Measurements from ENCODE around the gene TRMT1.

Gene TRMT1

GRCh38 chr19:13074378-13074777 lies 42.2 kb downstream of the TRMT1 start:
- DNase-seq = peak in 1 of 56 donors; percentile 28

GRCh38 chr19:13073263-13073662 lies 43.3 kb downstream of the TRMT1 start:
- DNase-seq = no peak

GRCh38 chr19:13072188-13072908 lies 44.2 kb downstream of the TRMT1 start:
- DNase-seq = peak in 54 of 56 donors; percentile 36 to 98 (median 88)

GRCh38 chr19:13071444-13072187 lies 44.9 kb downstream of the TRMT1 start:
- DNase-seq = peak in 6 of 56 donors; percentile 38 to 84 (median 56)

GRCh38 chr19:13070425-13071140 lies 46.0 kb downstream of the TRMT1 start:
- peak in 44 of 56 donors; percentile 34 to 86 (median 64) for DNase-seq

GRCh38 chr19:13069415-13070359 lies 46.9 kb downstream of the TRMT1 start:
- peak in 9 of 56 donors; percentile 27 to 68 (median 48) for DNase-seq

- DNase-seq = peak in 40 of 56 donors; percentile 16 to 84 (median 55)
These were observed 48.3 kb downstream of the TRMT1 start for GRCh38 chr19:13068085-13068846.

- no peak for DNase-seq
These were observed 49.4 kb downstream of the TRMT1 start for GRCh38 chr19:13066933-13067807.

- no peak for DNase-seq
These were observed 50.3 kb downstream of the TRMT1 start for GRCh38 chr19:13066226-13066625.

GRCh38 chr19:13064092-13064489 lies 52.4 kb downstream of the TRMT1 start:
- DNase-seq = peak in 16 of 56 donors; percentile 10 to 63 (median 44)

GRCh38 chr19:13063461-13064091 lies 53.0 kb downstream of the TRMT1 start:
- peak in 14 of 56 donors; percentile 26 to 63 (median 48) for DNase-seq

GRCh38 chr19:13062317-13062716 lies 54.2 kb downstream of the TRMT1 start:
- no peak for DNase-seq

GRCh38 chr19:13060964-13061927 lies 55.3 kb downstream of the TRMT1 start:
- peak in 51 of 56 donors; percentile 35 to 91 (median 75) for DNase-seq

GRCh38 chr19:13060233-13060963 lies 56.1 kb downstream of the TRMT1 start:
- peak in 39 of 56 donors; percentile 10 to 81 (median 52) for DNase-seq

- DNase-seq = no peak
These were observed 57.4 kb downstream of the TRMT1 start for GRCh38 chr19:13058951-13059660.

GRCh38 chr19:13057744-13058143 lies 58.8 kb downstream of the TRMT1 start:
- DNase-seq = no peak
